Measurements from ENCODE around the gene JAG2. TPM values are rescaled to one million over a fixed set of nuclear protein-coding genes. Genes with fewer than 3 reads are reported as not detected.

The JAG2 gene
- total RNA-seq, 4 donors from 2014 or later, result 20.7 to 29.4 (median 23.3) TPM

GRCh38 chr14:105123981-105124765, 44.4 kb downstream of the JAG2 start:
- H3K36me3 ChIP-seq, result no peaks in the 10 kb centered on the region
- WGBS, 2 donors, result 71 to 88% methylated on average over 15 to 17 of the region's 17 CpGs
- DNase-seq, result no peak
- no peak for TF ChIP-seq POLR2A (IDR thresholded peaks at IDR 0.05)
- TF ChIP-seq CTCF (IDR thresholded peaks at IDR 0.05), result no peak
- H3K9me3 ChIP-seq, result peaks cover 0 to 10% (median 0%) of the 10 kb centered on the region in 3 donors
- H3K27me3 ChIP-seq, result peaks cover 0 to 48% (median 0%) of the 10 kb centered on the region in 4 donors
- no peak overlapping the region for H3K4me3 ChIP-seq
- peaks cover 6 to 25% (median 13%) of the 10 kb centered on the region in 3 donors for H3K4me1 ChIP-seq
- intact Hi-C loops (cut with DNase I), result no loop called here
- H3K27ac ChIP-seq, result no peak overlapping the region

DNA sequence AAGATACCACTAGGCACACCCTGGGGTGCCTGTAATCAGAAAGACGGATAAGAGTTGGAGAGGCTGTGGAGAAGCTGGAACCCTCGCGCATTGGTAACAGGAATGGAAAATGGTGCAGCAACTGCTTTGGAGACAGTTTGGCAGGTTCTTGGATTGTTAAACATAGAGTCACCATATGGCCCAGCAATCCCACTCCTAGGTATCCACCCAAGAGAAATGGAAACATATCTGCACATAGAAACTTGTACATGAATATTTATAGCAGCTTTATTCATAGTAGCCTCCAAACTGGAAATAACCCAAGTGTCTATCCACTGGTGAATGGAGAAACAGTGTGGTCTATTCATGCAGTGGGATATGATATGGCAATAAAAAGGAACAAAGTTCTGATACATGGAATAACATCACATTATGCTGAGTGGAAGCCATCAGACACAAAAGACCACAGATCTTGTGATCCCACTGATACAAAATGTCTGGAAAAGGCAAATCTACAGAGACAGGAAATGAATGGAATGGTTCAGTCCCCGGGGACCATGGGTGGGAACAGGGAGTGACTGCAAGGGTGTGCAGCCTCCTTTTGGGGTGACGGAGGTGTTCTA, 45.4 kb downstream of the JAG2 start:
- H3K27me3 ChIP-seq, result peaks cover 0 to 46% (median 0%) of the 10 kb centered on the region in 4 donors
- no peak overlapping the region for H3K27ac ChIP-seq
- H3K36me3 ChIP-seq, result no peaks in the 10 kb centered on the region
- no peak overlapping the region for H3K4me3 ChIP-seq
- H3K9me3 ChIP-seq, result peaks cover 0 to 10% (median 0%) of the 10 kb centered on the region in 3 donors
- no peak for TF ChIP-seq CTCF (IDR thresholded peaks at IDR 0.05)
- TF ChIP-seq POLR2A (IDR thresholded peaks at IDR 0.05), result no peak
- 85 to 88% methylated on average over 5 of the region's 5 CpGs for WGBS, 2 donors
- peaks cover 6 to 36% (median 18%) of the 10 kb centered on the region in 3 donors for H3K4me1 ChIP-seq
- intact Hi-C loops (cut with DNase I), result no loop called here
- DNase-seq, result no peak

DNA sequence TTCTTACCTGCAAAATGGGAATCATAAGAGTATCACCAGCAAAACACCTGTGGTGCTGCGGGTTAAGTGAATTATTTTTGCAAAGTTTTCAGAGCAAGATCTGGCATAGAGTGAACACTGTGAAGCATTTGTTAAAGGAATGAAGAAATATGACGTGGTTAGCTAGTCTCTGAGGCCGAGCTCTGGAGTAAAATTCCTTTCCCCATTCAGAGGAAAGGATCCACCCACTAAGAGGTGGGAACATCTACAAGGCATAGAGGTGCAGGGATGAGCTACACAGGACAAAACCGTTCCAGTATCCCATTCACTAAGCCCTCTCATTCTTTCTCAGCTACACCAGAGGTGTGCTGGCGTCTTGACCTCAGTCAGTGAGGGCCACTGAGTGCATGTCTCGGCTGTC, 48.5 kb downstream of the JAG2 start:
- DNase-seq, result no peak
- peaks cover 0 to 20% (median 0%) of the 10 kb centered on the region in 4 donors for H3K27me3 ChIP-seq
- H3K4me1 ChIP-seq, result peaks cover 0 to 43% (median 20%) of the 10 kb centered on the region in 3 donors
- 54 to 60% methylated on average over 6 of the region's 6 CpGs for WGBS, 2 donors
- H3K27ac ChIP-seq, result peak overlapping the region; percentile 73 to 86 (median 82)
- TF ChIP-seq CTCF (IDR thresholded peaks at IDR 0.05) (no peak), POLR2A (IDR thresholded peaks at IDR 0.05) (no peak)
- no peaks in the 10 kb centered on the region for H3K36me3 ChIP-seq
- intact Hi-C loops (cut with DNase I), result no loop called here
- peaks cover 0 to 10% (median 0%) of the 10 kb centered on the region in 3 donors for H3K9me3 ChIP-seq
- H3K4me3 ChIP-seq, result no peak overlapping the region

DNA sequence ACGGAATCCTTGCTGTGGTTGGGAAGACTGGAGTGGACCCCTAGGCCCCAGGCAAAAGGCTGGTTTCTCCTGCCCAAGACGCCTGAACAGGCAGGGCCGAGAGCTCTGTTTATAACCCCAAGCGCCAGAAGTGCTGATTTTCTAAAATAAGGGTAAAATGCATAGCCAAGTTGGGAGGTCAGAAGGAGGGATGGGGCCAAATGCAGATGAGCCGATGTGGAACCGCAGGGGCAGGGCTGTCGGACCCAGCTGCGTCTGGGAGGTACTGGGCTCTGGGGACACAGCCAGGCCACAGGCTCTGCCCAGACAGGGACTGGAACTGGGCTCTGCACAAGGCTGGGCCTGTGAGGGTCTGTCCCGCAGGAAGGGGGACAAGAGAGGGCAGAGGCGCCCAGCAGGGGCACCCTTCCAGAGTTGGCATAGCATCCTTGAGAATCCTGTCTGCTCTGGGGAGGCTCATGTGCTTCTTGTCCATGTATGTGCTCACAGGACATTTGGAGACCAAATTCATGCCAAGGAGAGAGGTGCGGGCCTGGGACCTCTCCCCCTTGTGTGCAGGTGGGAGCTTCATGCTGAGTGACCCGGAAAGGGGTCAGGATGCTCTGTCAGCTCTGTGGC, 49.1 kb downstream of the JAG2 start:
- peaks cover 0 to 10% (median 0%) of the 10 kb centered on the region in 3 donors for H3K9me3 ChIP-seq
- H3K27ac ChIP-seq, result peak overlapping the region; percentile 73 to 86 (median 82)

More for the DNA sequence above, 49.1 kb downstream of the JAG2 start:
- Histone ChIP-seq H3K4me1 (peaks cover 0 to 49% (median 20%) of the 10 kb centered on the region in 3 donors), H3K27me3 (peaks cover 0 to 15% (median 0%) of the 10 kb centered on the region in 4 donors), H3K4me3 (no peak overlapping the region), H3K36me3 (no peaks in the 10 kb centered on the region)
- no peak for DNase-seq
- intact Hi-C loops (cut with DNase I), result no loop called here
- no peak for TF ChIP-seq POLR2A (IDR thresholded peaks at IDR 0.05)
- TF ChIP-seq CTCF (IDR thresholded peaks at IDR 0.05), result no peak
- WGBS, 2 donors, result 40 to 59% methylated on average over 3 to 11 of the region's 12 CpGs

All from esophagus squamous epithelium (tissue), 5 donors.